Vagina (tissue), 2 donors: ENCODE measurements around the gene FUNDC2. TPM values are rescaled to one million over a fixed set of nuclear protein-coding genes. Genes with fewer than 3 reads are reported as not detected.

Experiments
- DNase-seq, 2 donors: peaks; one replicate each; pipeline ENCODE4 v3.0.0-alpha.2; 2017; ENCODE audit errors: extremely low spot score in 2 of 2
- H3K27ac ChIP-seq: fragments of 200-600 bp; sonication (generic); one replicate; pipeline ENCODE4 v1.5.1; 2019
- H3K27me3 ChIP-seq: fragments of 200-600 bp; sonication (generic); one replicate; pipeline ENCODE4 v1.5.1; 2019
- H3K36me3 ChIP-seq, 2 donors: fragments of 200-600 bp; sonication (generic); one replicate each; pipeline ENCODE4 v1.5.1; 2017 to 2019
- H3K4me1 ChIP-seq: fragments of 200-600 bp; sonication (generic); one replicate; pipeline ENCODE4 v1.5.1; 2019
- H3K4me3 ChIP-seq, 2 donors: fragments of 200-600 bp; sonication (generic); 1 replicate in 1 of 2; 2 replicates in 1 of 2; pipeline ENCODE4 v1.5.1; 2016 to 2019
- H3K9me3 ChIP-seq: fragments of 200-600 bp; sonication (generic); one replicate; pipeline ENCODE4 v1.5.1; 2019
- POLR2A ChIP-seq, 2 donors: fragments of 450-650 bp; IDR thresholded peaks; one replicate each; pipeline ENCODE4 v1.6.1; 2017; ENCODE audit warnings: antibody characterized with exemption in 2 of 2, mild to moderate bottlenecking in 2 of 2, moderate library complexity in 2 of 2
- POLR2AphosphoS5 ChIP-seq, 2 donors: sonication (generic); formaldehyde crosslinking; IDR thresholded peaks; one replicate each; pipeline ENCODE4 v1.9.0; 2017; ENCODE audit warnings: antibody characterized with exemption in 2 of 2, mild to moderate bottlenecking in 2 of 2, low read depth in 1 of 2; ENCODE audit not compliant: insufficient read depth in 1 of 2
- intact Hi-C: fragments of 100-400 bp; cut with DNase I; formaldehyde crosslinking; loops from one replicate; pipeline ENCODE4 v1.15.1; 2023
- total RNA-seq: library from RNA; depleted of rRNA; stranded (reverse); fragments of >200 nt; gene quantifications from one replicate; pipeline ENCODE4 v1.2.3, GENCODE V29; 2016
- TF ChIP-seq, protein P1 (sequence below), 3 experiments: fragments of 450-650 bp in 2 of 3; fragments of 200-600 bp in 1 of 3; sonication (generic) in 1 of 3; IDR thresholded peaks; one replicate each; pipeline ENCODE4 v1.5.1; 2017 to 2019; ENCODE audit warnings: antibody characterized with exemption in 3 of 3, mild to moderate bottlenecking in 2 of 3, moderate library complexity in 2 of 3

FUNDC2 gene
- total RNA-seq, 1 donor from 2014 or later = 53.5 TPM

DNA sequence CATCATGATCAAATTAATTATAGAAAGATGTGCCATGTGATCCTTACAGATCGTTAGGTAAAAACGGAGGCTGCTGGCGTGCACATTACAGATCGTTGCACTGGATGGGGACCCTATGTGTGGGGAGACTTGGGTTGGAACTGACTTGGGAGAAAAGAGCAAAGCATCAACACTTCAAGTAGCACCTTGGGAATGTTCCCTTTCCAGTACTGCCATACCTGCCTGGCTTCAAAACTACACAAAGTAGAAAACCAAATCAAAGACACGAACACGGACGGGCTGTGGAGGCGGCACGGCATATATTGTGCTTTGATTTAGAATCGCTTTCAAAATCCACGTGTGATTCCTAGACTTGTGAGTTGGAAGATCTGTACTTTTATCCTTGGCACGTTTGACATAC is 43.4 kb downstream of the FUNDC2 start:
- H3K27me3 ChIP-seq = no peaks in the 10 kb centered on the region
- H3K9me3 ChIP-seq = no peaks in the 10 kb centered on the region
- H3K4me1 ChIP-seq = peaks cover 23% of the 10 kb centered on the region
- no peak overlapping the region for H3K27ac ChIP-seq
- no peaks in the 10 kb centered on the region for H3K36me3 ChIP-seq
- TF ChIP-seq POLR2A (IDR thresholded peaks at IDR 0.05) (no peak), POLR2AphosphoS5 (IDR thresholded peaks at IDR 0.05; ENCODE audit: insufficient read depth in 1 of 2, low read depth in 1 of 2) (no peak)
- TF ChIP-seq, protein P1, sequence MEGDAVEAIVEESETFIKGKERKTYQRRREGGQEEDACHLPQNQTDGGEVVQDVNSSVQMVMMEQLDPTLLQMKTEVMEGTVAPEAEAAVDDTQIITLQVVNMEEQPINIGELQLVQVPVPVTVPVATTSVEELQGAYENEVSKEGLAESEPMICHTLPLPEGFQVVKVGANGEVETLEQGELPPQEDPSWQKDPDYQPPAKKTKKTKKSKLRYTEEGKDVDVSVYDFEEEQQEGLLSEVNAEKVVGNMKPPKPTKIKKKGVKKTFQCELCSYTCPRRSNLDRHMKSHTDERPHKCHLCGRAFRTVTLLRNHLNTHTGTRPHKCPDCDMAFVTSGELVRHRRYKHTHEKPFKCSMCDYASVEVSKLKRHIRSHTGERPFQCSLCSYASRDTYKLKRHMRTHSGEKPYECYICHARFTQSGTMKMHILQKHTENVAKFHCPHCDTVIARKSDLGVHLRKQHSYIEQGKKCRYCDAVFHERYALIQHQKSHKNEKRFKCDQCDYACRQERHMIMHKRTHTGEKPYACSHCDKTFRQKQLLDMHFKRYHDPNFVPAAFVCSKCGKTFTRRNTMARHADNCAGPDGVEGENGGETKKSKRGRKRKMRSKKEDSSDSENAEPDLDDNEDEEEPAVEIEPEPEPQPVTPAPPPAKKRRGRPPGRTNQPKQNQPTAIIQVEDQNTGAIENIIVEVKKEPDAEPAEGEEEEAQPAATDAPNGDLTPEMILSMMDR (IDR thresholded peaks at IDR 0.05) = no peak
- peak overlapping the region; percentile 56 to 67 for H3K4me3 ChIP-seq
- DNase-seq = no peak
- intact Hi-C loops = loop anchor here (5.0 kb wide), 1 partner anchor 43 kb away; the partner anchor contains the start of gene FUNDC2

DNA sequence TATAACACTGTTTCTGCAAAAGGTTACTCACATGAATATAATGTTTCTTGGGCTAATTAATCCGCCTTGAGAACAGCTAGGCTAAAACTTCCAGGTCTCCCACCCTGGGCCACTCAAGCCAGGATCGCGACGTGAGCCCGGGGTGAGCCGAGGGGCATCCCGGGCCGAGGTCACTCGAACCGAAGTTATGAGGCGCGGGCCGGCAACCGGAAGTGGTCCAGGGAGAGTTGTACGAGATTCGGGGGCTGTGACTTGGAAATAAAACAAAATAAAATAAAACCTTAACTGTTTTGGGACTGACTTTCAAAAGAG is 44.0 kb downstream of the FUNDC2 start:
- peaks cover 23% of the 10 kb centered on the region for H3K4me1 ChIP-seq
- TF ChIP-seq POLR2A (IDR thresholded peaks at IDR 0.05) = no peak
- no peak for DNase-seq
- H3K36me3 ChIP-seq = no peaks in the 10 kb centered on the region
- H3K27ac ChIP-seq = peak overlapping the region; percentile 79
- peak overlapping the region; percentile 56 to 67 for H3K4me3 ChIP-seq
- no peaks in the 10 kb centered on the region for H3K27me3 ChIP-seq
- no peaks in the 10 kb centered on the region for H3K9me3 ChIP-seq
- intact Hi-C loops = loop anchor here (5.0 kb wide), 1 partner anchor 43 kb away; the partner anchor contains the start of gene FUNDC2

DNA sequence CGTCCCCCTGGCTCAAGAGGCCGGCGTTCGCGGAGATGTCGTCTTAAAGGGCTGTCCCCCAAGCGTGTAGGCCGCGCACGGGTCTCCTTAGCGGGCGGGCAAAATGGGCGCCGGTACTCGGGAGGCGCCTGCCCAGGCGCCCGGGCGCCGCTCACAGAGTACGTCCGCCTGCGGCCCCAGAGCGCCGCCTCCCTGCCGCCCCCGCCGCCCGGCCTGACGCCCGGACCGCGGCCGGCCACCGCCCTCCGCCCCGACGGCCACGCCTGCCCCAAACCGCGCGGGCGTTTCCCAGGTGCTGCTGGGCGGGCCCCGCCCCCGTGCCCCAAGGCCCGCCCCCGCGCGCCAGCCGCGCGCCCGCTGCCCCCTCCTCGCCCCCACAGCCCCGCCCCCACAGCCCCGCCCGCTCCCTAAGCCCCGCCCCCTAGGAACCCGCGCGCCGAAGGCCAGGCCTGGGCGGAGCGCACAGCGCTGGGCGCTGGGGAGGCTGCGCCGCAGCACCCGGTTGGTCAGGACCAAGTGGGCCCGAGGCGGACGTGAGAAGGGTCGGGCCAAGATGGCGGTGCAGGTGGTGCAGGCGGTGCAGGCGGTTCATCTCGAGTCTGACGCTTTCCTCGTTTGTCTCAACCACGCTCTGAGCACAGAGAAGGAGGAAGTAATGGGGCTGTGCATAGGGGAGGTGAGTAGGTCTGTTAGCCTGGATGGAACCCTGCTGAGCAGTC is 44.5 kb downstream of the FUNDC2 start, which contains the start of the genes BRCC3, CMC4 and MTCP1:
Gene BRCC3 (plus strand): TSS at position 534 of the 719 bp plus-strand sequence. CDS start 20 bp downstream, at position 554.
Gene CMC4 (minus strand): TSS at position 162 of the 719 bp plus-strand sequence. CDS start 7,113 bp downstream, outside the sequence.
Gene MTCP1 (minus strand): TSS at position 162 of the 719 bp plus-strand sequence. CDS start 5,126 bp downstream, outside the sequence.
- Histone ChIP-seq H3K4me1 (peaks cover 23% of the 10 kb centered on the region), H3K36me3 (no peaks in the 10 kb centered on the region), H3K27ac (peak within 1 kb of the TSS; percentile 79), H3K4me3 (peak within 1 kb of the TSS; percentile 56 to 67), H3K27me3 (no peaks in the 10 kb centered on the region), H3K9me3 (no peaks in the 10 kb centered on the region)
- intact Hi-C loops = loop anchor here (5.0 kb wide), 1 partner anchor 44 kb away; the partner anchor contains the start of gene FUNDC2
- no peak for DNase-seq
- TF ChIP-seq POLR2A (IDR thresholded peaks at IDR 0.05) = peak in 1 of 2 donors; percentile 65
- TF ChIP-seq POLR2AphosphoS5 (IDR thresholded peaks at IDR 0.05; ENCODE audit: insufficient read depth in 1 of 2, low read depth in 1 of 2) = no peak
- TF ChIP-seq, protein P1 (IDR thresholded peaks at IDR 0.05) = no peak

DNA sequence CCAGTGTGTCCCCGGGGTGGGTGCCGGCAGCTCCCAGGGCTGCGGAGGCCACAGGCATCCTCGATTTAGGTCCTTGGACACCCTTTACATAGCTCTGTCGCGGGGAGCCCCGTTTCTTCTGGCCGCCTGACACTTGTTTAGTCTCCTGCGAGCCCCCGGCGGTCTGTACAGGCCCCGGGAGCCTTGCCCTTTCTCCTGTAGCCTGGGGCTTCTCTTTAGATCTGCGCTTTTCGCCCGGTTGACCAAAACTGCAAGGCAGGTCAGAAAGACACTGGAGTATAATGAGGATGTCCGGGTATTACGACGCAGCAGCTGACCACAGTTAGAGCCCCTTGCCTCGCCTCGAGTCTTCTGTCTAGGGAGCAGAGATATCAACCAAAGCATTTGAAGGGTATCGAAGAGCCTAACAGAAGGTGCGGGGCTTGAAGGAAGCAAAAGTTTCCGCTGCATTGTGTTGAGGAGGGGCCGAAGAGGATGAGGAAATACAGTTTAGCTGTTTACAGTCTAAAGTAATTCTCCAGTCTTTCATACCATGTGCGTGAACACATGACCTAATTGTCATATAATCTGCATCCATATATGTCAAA is 45.1 kb downstream of the FUNDC2 start:
- TF ChIP-seq, protein P1 (IDR thresholded peaks at IDR 0.05) = no peak
- TF ChIP-seq POLR2AphosphoS5 (IDR thresholded peaks at IDR 0.05; ENCODE audit: insufficient read depth in 1 of 2, low read depth in 1 of 2) = no peak
- TF ChIP-seq POLR2A (IDR thresholded peaks at IDR 0.05) = no peak
- Histone ChIP-seq H3K4me1 (peaks cover 23% of the 10 kb centered on the region), H3K4me3 (peak overlapping the region; percentile 54 to 56), H3K27ac (peak overlapping the region; percentile 51), H3K27me3 (no peaks in the 10 kb centered on the region), H3K9me3 (no peaks in the 10 kb centered on the region), H3K36me3 (no peaks in the 10 kb centered on the region)
- DNase-seq = peak in 1 of 2 donors; percentile 87
- intact Hi-C loops = loop anchor here (5.0 kb wide), 1 partner anchor 44 kb away; the partner anchor contains the start of gene FUNDC2

DNA sequence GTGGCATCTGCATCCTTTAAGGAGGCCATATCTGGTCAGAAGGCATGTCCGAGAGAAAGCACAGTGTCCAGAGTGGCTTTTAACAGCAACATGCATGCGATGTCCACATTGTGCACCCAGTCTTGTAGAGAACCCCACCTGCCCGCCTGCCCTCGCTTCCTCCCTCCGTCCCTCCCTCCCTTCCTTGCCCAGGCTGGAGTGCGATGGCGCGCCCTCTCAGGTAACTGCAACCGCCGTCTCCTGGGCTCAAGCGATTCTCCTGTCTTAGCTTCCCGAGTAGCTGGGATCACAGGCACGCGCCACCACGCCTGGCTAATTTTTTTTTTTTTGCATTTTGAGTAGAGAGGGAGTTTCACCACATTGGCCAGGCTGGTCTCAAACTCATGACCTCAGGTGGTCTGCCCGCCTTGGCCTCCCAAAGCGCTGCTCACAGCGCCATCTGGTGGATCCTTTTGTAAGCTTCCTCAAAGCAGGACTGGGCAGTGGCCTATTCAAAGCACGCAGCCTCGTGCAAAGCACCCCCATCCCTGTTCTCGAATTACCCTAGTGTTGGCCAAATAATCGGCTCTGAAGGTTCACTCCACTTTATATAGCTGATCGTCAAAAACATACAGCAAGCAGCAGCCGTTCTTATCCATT is 59.7 kb downstream of the FUNDC2 start:
- no peak for DNase-seq
- TF ChIP-seq POLR2AphosphoS5 (IDR thresholded peaks at IDR 0.05; ENCODE audit: insufficient read depth in 1 of 2, low read depth in 1 of 2) = no peak
- TF ChIP-seq, protein P1 (IDR thresholded peaks at IDR 0.05) = peak in 1 of 3 experiments; percentile 29
- Histone ChIP-seq H3K27ac (no peak overlapping the region), H3K27me3 (no peaks in the 10 kb centered on the region), H3K4me1 (no peaks in the 10 kb centered on the region), H3K36me3 (no peaks in the 10 kb centered on the region), H3K4me3 (no peak overlapping the region), H3K9me3 (no peaks in the 10 kb centered on the region)
- intact Hi-C loops = no loop called here
